ENCODE results near the gene TRIM15.

GRCh38 chr6:30135147-30135546 lies 28.2 kb upstream of the TRIM15 start:
- TF ChIP-seq POLR2A (IDR thresholded peaks at IDR 0.05), result no peak
- TF ChIP-seq CTCF (IDR thresholded peaks at IDR 0.05), result no peak
